ENCODE results near the gene B3GALT5. TPM values are rescaled to one million over a fixed set of nuclear protein-coding genes. Genes with fewer than 3 reads are reported as not detected.

B3GALT5 gene
- total RNA-seq, 1 donor from 2014 or later = not detected

- Mint-ChIP-seq H3K36me3 (ENCODE audit: low read depth) (no peaks in the 10 kb centered on the region), H3K4me1 (ENCODE audit: low read depth) (no peaks in the 10 kb centered on the region), H3K27ac (ENCODE audit: unreplicated experiment) (no peak overlapping the region), H3K4me3 (ENCODE audit: unreplicated experiment) (no peak overlapping the region), H3K9me3 (ENCODE audit: low read depth) (peaks cover 21% of the 10 kb centered on the region), H3K27me3 (ENCODE audit: low read depth) (peaks cover 14% of the 10 kb centered on the region)
- no peak for DNase-seq (ENCODE audit: low spot score)
- no peak for TF ChIP-seq CTCF (IDR thresholded peaks at IDR 0.05)
These were observed 25.4 kb upstream of the B3GALT5 start for GRCh38 chr21:39587376-39587775.

GRCh38 chr21:39588884-39589283, 23.9 kb upstream of the B3GALT5 start:
- Mint-ChIP-seq H3K4me1 (ENCODE audit: low read depth) (no peaks in the 10 kb centered on the region), H3K9me3 (ENCODE audit: low read depth) (peaks cover 21% of the 10 kb centered on the region), H3K27ac (ENCODE audit: unreplicated experiment) (no peak overlapping the region), H3K4me3 (ENCODE audit: unreplicated experiment) (no peak overlapping the region), H3K36me3 (ENCODE audit: low read depth) (no peaks in the 10 kb centered on the region), H3K27me3 (ENCODE audit: low read depth) (peaks cover 14% of the 10 kb centered on the region)
- no peak for TF ChIP-seq CTCF (IDR thresholded peaks at IDR 0.05)
- no peak for DNase-seq (ENCODE audit: low spot score)

- DNase-seq (ENCODE audit: low spot score) = no peak
- H3K4me1 Mint-ChIP-seq (ENCODE audit: low read depth) = no peaks in the 10 kb centered on the region
- peaks cover 7% of the 10 kb centered on the region for H3K27me3 Mint-ChIP-seq (ENCODE audit: low read depth)
- TF ChIP-seq CTCF (IDR thresholded peaks at IDR 0.05) = no peak
- no peak overlapping the region for H3K27ac Mint-ChIP-seq (ENCODE audit: unreplicated experiment)
- H3K36me3 Mint-ChIP-seq (ENCODE audit: low read depth) = no peaks in the 10 kb centered on the region
- no peak overlapping the region for H3K4me3 Mint-ChIP-seq (ENCODE audit: unreplicated experiment)
- H3K9me3 Mint-ChIP-seq (ENCODE audit: low read depth) = peaks cover 8% of the 10 kb centered on the region
These were observed 19.2 kb upstream of the B3GALT5 start for GRCh38 chr21:39593522-39593921.

- no peak for DNase-seq (ENCODE audit: low spot score)
These were observed 17.3 kb upstream of the B3GALT5 start for GRCh38 chr21:39595465-39595864.

GRCh38 chr21:39597595-39597994, 15.1 kb upstream of the B3GALT5 start:
- no peak overlapping the region for H3K4me3 Mint-ChIP-seq (ENCODE audit: unreplicated experiment)
- H3K9me3 Mint-ChIP-seq (ENCODE audit: low read depth) = peaks cover 3% of the 10 kb centered on the region
- H3K27ac Mint-ChIP-seq (ENCODE audit: unreplicated experiment) = no peak overlapping the region
- H3K36me3 Mint-ChIP-seq (ENCODE audit: low read depth) = no peaks in the 10 kb centered on the region
- H3K4me1 Mint-ChIP-seq (ENCODE audit: low read depth) = no peaks in the 10 kb centered on the region
- no peak for DNase-seq (ENCODE audit: low spot score)
- no peak for TF ChIP-seq CTCF (IDR thresholded peaks at IDR 0.05)
- peaks cover 7% of the 10 kb centered on the region for H3K27me3 Mint-ChIP-seq (ENCODE audit: low read depth)

More at GRCh38 chr21:39595465-39595864, 17.3 kb upstream of the B3GALT5 start:
- H3K27ac Mint-ChIP-seq (ENCODE audit: unreplicated experiment) = no peak overlapping the region
- TF ChIP-seq CTCF (IDR thresholded peaks at IDR 0.05) = no peak
- peaks cover 5% of the 10 kb centered on the region for H3K27me3 Mint-ChIP-seq (ENCODE audit: low read depth)
- H3K36me3 Mint-ChIP-seq (ENCODE audit: low read depth) = no peaks in the 10 kb centered on the region
- H3K4me1 Mint-ChIP-seq (ENCODE audit: low read depth) = no peaks in the 10 kb centered on the region
- H3K4me3 Mint-ChIP-seq (ENCODE audit: unreplicated experiment) = no peak overlapping the region
- H3K9me3 Mint-ChIP-seq (ENCODE audit: low read depth) = peaks cover 3% of the 10 kb centered on the region
